CD4-positive, alpha-beta T cell (primary cell): ENCODE measurements around the gene RPP21. TPM values are rescaled to one million over a fixed set of nuclear protein-coding genes. Genes with fewer than 3 reads are reported as not detected.

Experiments used
- ATAC-seq: fragments of 200-7000 bp; cut with Tn5 transposase; one replicate; pipeline ENCODE4 v1.10.0; 2022; ENCODE audit warnings: mild to moderate bottlenecking; ENCODE audit not compliant: poor library complexity
- CTCF ChIA-PET: fragments of 350-600 bp; sonication (Branson Sonifier 250); formaldehyde crosslinking; loops from one replicate; lab custom pipeline; 2021; ENCODE audit warnings: antibody characterized with exemption, inconsistent platforms; lab: Charles Lee
- POLR2A ChIA-PET: fragments of 350-600 bp; sonication (Branson Sonifier 250); formaldehyde crosslinking; loops from one replicate; lab custom pipeline; 2021; ENCODE audit warnings: antibody characterized with exemption, inconsistent platforms; lab: Charles Lee
- DNase-seq, 14 experiments: peaks; one replicate each; pipeline ENCODE4 v3.0.0-alpha.2; 2013 to 2020; ENCODE audit warnings: mixed read lengths in 2 of 14
- H3K27ac ChIP-seq, 2 donors: one replicate each; pipeline versions ENCODE4 v1.5.1 to v1.7.0; 2013; ENCODE audit warnings: low read length in 2 of 2, low read depth in 1 of 2, mild to moderate bottlenecking in 1 of 2
- H3K27me3 ChIP-seq, 2 experiments: 1 replicate in 1 of 2; 2 replicates in 1 of 2; pipeline versions ENCODE4 v1.6.1 to v1.7.0; 2013; ENCODE audit warnings: low read length in 2 of 2, control low read depth in 1 of 2, mild to moderate bottlenecking in 1 of 2, moderate library complexity in 1 of 2; ENCODE audit not compliant: insufficient read depth in 2 of 2, control insufficient read depth in 1 of 2
- H3K36me3 ChIP-seq: one replicate; pipeline ENCODE4 v1.6.1; 2013; ENCODE audit warnings: low read length, control low read depth; ENCODE audit not compliant: insufficient read depth
- H3K4me1 ChIP-seq: one replicate; pipeline ENCODE4 v1.6.1; 2013; ENCODE audit warnings: low read length, control low read depth; ENCODE audit not compliant: insufficient read depth
- H3K4me3 ChIP-seq: one replicate; pipeline ENCODE4 v1.5.1; 2013; ENCODE audit warnings: mild to moderate bottlenecking, low read length, moderate library complexity
- H3K9me3 ChIP-seq, 2 experiments: 1 replicate in 1 of 2; 2 replicates in 1 of 2; pipeline versions ENCODE4 v1.6.1 to v1.7.0; 2013; ENCODE audit warnings: low read length in 2 of 2, mild to moderate bottlenecking in 2 of 2, control low read depth in 1 of 2, moderate library complexity in 1 of 2; ENCODE audit not compliant: control insufficient read depth in 1 of 2, insufficient read depth in 1 of 2
- H3K27ac Mint-ChIP-seq: one replicate; pipeline ENCODE4 v1.8.0; 2020; ENCODE audit warnings: mixed read lengths
- H3K27me3 Mint-ChIP-seq: one replicate; pipeline ENCODE4 v1.8.0; 2021; ENCODE audit warnings: mixed read lengths
- H3K36me3 Mint-ChIP-seq: one replicate; pipeline ENCODE4 v1.8.0; 2021; ENCODE audit warnings: low read depth, mixed read lengths
- H3K4me1 Mint-ChIP-seq: one replicate; pipeline ENCODE4 v1.8.0; 2021; ENCODE audit warnings: low read depth, mixed read lengths
- H3K4me3 Mint-ChIP-seq: one replicate; pipeline ENCODE4 v1.8.0; 2020; ENCODE audit warnings: mild to moderate bottlenecking, mixed read lengths
- H3K9me3 Mint-ChIP-seq: one replicate; pipeline ENCODE4 v1.8.0; 2020; ENCODE audit warnings: mixed read lengths
- CTCF ChIP-seq: fragments of 200-600 bp; IDR thresholded peaks from one replicate; pipeline ENCODE4 v1.8.0; 2022; ENCODE audit warnings: antibody characterized with exemption, mild to moderate bottlenecking
- intact Hi-C, 2 experiments: fragments of 100-400 bp; cut with DNase I in 1 of 2; cut with micrococcal nuclease in 1 of 2; formaldehyde crosslinking; loops; one replicate each; pipeline versions ENCODE4 v1.15.1 to v1.9.0; 2023 to 2025; cut with DNase I, micrococcal nuclease
- total RNA-seq, 174 experiments: library from RNA in 2 of 174; stranded (reverse) in 2 of 174; gene quantifications; one replicate each; pipeline ENCODE4 v1.2.3 and lab custom pipeline; 2021 to 2026

RPP21 gene
- total RNA-seq, 2 experiments from 2014 or later = 42.8 to 51.9 TPM

GRCh38 chr6:30394139-30394538 is 49.2 kb downstream of the RPP21 start:
- H3K9me3 ChIP-seq = no peaks in the 10 kb centered on the region
- Mint-ChIP-seq H3K9me3 (no peaks in the 10 kb centered on the region), H3K36me3 (no peaks in the 10 kb centered on the region), H3K27ac (no peak overlapping the region), H3K4me1 (no peaks in the 10 kb centered on the region), H3K4me3 (no peak overlapping the region), H3K27me3 (peaks cover 71% of the 10 kb centered on the region)
- TF ChIP-seq CTCF = no peak
- no peaks in the 10 kb centered on the region for H3K36me3 ChIP-seq
- intact Hi-C loops = no loop called here
- ATAC-seq = no peak
- peaks cover 23 to 29% of the 10 kb centered on the region in 2 experiments for H3K27me3 ChIP-seq
- H3K4me1 ChIP-seq = peaks cover 7% of the 10 kb centered on the region
- ChIA-PET CTCF (no interaction called here), POLR2A (no interaction called here)
- no peak overlapping the region for H3K27ac ChIP-seq
- no peak for DNase-seq
- H3K4me3 ChIP-seq = no peak overlapping the region

Other genes with a start within 250 kb of the RPP21 start
- gene TRIM31, start 232.1 kb upstream of the RPP21 start, total RNA-seq = not detected
- not detected for gene TRIM40, start 209.0 kb upstream of the RPP21 start, total RNA-seq
- not detected for gene TRIM10, start 183.9 kb upstream of the RPP21 start, total RNA-seq
- not detected for gene TRIM15, start 181.6 kb upstream of the RPP21 start, total RNA-seq
- 10 to 100 TPM; 42.1 to 44.1 TPM for gene TRIM26, start 131.8 kb upstream of the RPP21 start, total RNA-seq
- gene TRIM39, start 18.2 kb upstream of the RPP21 start, total RNA-seq = 10 to 100 TPM; 38.2 to 38.3 TPM
- 1,000 to 10,000 TPM; 1,136 to 1,173 TPM for gene HLA-E, start 144.4 kb downstream of the RPP21 start, total RNA-seq
- 100 to 1,000 TPM; 145 to 151 TPM for gene GNL1, start 211.3 kb downstream of the RPP21 start, total RNA-seq
- 10 to 100 TPM; 10.3 to 13.2 TPM for gene PRR3, start 212.1 kb downstream of the RPP21 start, total RNA-seq
- 10 to 100 TPM; 86.1 to 88.0 TPM for gene ABCF1, start 226.3 kb downstream of the RPP21 start, total RNA-seq